Cardiac fibroblast (primary cell): ENCODE data around the gene HMGCS1.

Experiments
- DNase-seq, 2 donors: peaks; one replicate each; pipeline versions ENCODE4 v3.0.0 to v3.0.0-alpha.2; 2010; ENCODE audit warnings: low read depth in 2 of 2
- H3K4me3 ChIP-seq, 2 donors: replicated peaks in 1 of 2; 1 replicate in 1 of 2; 2 replicates in 1 of 2; pipeline ENCODE4 v1.5.1; 2011; ENCODE audit warnings: low read depth in 2 of 2, low read length in 2 of 2, mild to moderate bottlenecking in 2 of 2, moderate library complexity in 1 of 2
- CTCF ChIP-seq: IDR thresholded peaks from one replicate; pipeline ENCODE4 v1.5.1; 2011; ENCODE audit warnings: low read depth, mild to moderate bottlenecking, low read length, inconsistent platforms

HMGCS1 gene

DNA sequence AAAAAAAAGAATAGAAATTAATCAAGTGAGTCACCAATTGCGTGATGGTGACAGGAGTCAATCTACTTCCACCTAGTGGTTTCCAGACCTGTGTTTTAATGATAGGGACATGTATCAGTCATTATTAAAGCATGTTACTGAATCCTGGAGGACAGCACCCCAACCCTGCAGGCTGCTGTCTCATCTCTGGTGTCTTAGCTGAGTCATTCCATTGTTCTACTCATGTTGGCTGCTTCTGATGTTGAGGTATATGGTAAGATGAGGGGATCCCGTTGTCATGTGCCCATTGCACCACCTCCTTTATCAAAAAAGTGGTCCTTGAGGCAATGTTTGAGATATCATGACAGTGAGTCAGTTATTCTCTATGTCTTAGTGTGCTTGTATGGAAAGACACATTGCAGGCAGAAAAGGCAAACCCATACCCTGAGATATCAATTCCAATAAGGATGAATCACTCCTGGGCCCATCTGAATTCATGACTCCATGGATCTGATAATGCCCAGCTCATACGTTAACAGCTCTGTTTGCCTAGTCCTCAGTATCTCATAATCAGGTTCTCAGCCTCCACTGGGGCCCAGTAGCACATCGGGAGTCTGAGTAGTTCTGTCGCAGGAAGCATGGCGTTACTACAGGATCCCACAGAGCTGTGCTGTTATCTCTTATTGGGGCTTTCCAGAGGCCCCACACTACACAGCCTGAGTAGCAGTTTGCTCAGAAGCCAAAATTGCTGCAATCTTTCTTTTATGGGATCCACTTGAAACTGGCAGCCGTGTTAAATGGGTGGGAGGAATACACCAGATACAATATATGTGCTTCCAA lies 31.2 kb downstream of the HMGCS1 start:
- DNase-seq = peak; percentile 33 to 49
- no peak overlapping the region for H3K4me3 ChIP-seq
- TF ChIP-seq CTCF = no peak

- TF ChIP-seq CTCF = no peak
- no peak for DNase-seq
- no peak overlapping the region for H3K4me3 ChIP-seq
These were observed 33.5 kb downstream of the HMGCS1 start for GRCh38 chr5:43279548-43280274.

- DNase-seq = no peak
- H3K4me3 ChIP-seq = no peak overlapping the region
- no peak for TF ChIP-seq CTCF
These were observed 37.8 kb downstream of the HMGCS1 start for GRCh38 chr5:43275391-43275790.

- no peak for TF ChIP-seq CTCF
- DNase-seq = no peak
- no peak overlapping the region for H3K4me3 ChIP-seq
These were observed 38.6 kb downstream of the HMGCS1 start for GRCh38 chr5:43274435-43275114.

GRCh38 chr5:43273552-43273951 lies 39.7 kb downstream of the HMGCS1 start:
- no peak for TF ChIP-seq CTCF
- H3K4me3 ChIP-seq = no peak overlapping the region
- no peak for DNase-seq

DNA sequence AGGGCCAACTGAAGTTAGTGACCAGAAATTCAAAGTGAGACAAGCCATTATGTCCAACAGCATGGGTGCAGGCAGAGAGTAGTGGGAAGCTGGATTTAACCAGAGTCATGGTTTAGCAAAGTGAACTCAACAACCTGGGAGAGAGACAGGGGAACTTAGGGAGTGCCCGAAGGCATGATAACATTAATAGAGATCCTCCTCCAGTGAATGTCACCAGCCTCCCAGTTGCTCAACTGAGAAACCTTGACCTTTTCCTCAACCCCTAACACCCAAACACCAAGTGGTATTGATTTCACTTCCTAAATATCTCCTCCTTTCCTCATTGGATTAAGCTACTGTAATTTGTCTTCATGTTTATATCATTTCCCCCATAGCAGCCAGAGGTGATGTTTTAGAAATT lies 42.6 kb downstream of the HMGCS1 start:
- no peak overlapping the region for H3K4me3 ChIP-seq
- DNase-seq = no peak
- no peak for TF ChIP-seq CTCF
